ENCODE measurements around the gene VMO1. TPM values are rescaled to one million over a fixed set of nuclear protein-coding genes. Genes with fewer than 3 reads are reported as not detected.
A peak's percentile ranks its signal among the peaks of the same experiment; 100 is the strongest.

VMO1 gene
- total and polyA plus RNA-seq, 2 donors = 2.7 to 30.6 TPM

- Histone ChIP-seq H3K36me3 (ENCODE audit: control insufficient read depth in 2 of 2, insufficient read depth in 2 of 2, low read length in 1 of 2) (no peaks in the 10 kb centered on the region), H3K27me3 (ENCODE audit: control insufficient read depth in 2 of 2, insufficient read depth in 1 of 2, low read length in 1 of 2) (peaks cover 2 to 59% of the 10 kb centered on the region in 2 donors), H3K27ac (ENCODE audit: low read depth in 1 of 2, low read length in 1 of 2) (no peak overlapping the region), H3K4me1 (ENCODE audit: control insufficient read depth in 2 of 2, insufficient read depth in 2 of 2, low read length in 2 of 2) (peaks cover 0 to 8% of the 10 kb centered on the region in 2 donors), H3K9me3 (ENCODE audit: control insufficient read depth in 2 of 2, insufficient read depth in 1 of 2, low read length in 1 of 2) (no peaks in the 10 kb centered on the region), H3K4me3 (ENCODE audit: low read length in 2 of 2) (no peak overlapping the region)
- no peak for DNase-seq (ENCODE audit: low read depth in 6 of 9, low spot score in 9 of 9)
- 86% methylated on average over 5 of the region's 5 CpGs for WGBS
These were observed 34.2 kb downstream of the VMO1 start for GRCh38 chr17:4751932-4752331.

GRCh38 chr17:4750606-4751005, 35.6 kb downstream of the VMO1 start:
- no peak for DNase-seq (ENCODE audit: low read depth in 6 of 9, low spot score in 9 of 9)
- peaks cover 5 to 66% of the 10 kb centered on the region in 2 donors for H3K27me3 ChIP-seq (ENCODE audit: control insufficient read depth in 2 of 2, insufficient read depth in 1 of 2, low read length in 1 of 2)
- WGBS = 58% methylated on average over 3 of the region's 3 CpGs
- H3K4me1 ChIP-seq (ENCODE audit: control insufficient read depth in 2 of 2, insufficient read depth in 2 of 2, low read length in 2 of 2) = peaks cover 0 to 8% of the 10 kb centered on the region in 2 donors
- no peak overlapping the region for H3K27ac ChIP-seq (ENCODE audit: low read depth in 1 of 2, low read length in 1 of 2)
- H3K4me3 ChIP-seq (ENCODE audit: low read length in 2 of 2) = no peak overlapping the region
- no peaks in the 10 kb centered on the region for H3K36me3 ChIP-seq (ENCODE audit: control insufficient read depth in 2 of 2, insufficient read depth in 2 of 2, low read length in 1 of 2)
- H3K9me3 ChIP-seq (ENCODE audit: control insufficient read depth in 2 of 2, insufficient read depth in 1 of 2, low read length in 1 of 2) = no peaks in the 10 kb centered on the region

GRCh38 chr17:4748686-4749085, 37.5 kb downstream of the VMO1 start:
- Histone ChIP-seq H3K36me3 (ENCODE audit: control insufficient read depth in 2 of 2, insufficient read depth in 2 of 2, low read length in 1 of 2) (no peaks in the 10 kb centered on the region), H3K27me3 (ENCODE audit: control insufficient read depth in 2 of 2, insufficient read depth in 1 of 2, low read length in 1 of 2) (peaks cover 22 to 73% of the 10 kb centered on the region in 2 donors), H3K4me1 (ENCODE audit: control insufficient read depth in 2 of 2, insufficient read depth in 2 of 2, low read length in 2 of 2) (peaks cover 0 to 17% of the 10 kb centered on the region in 2 donors), H3K27ac (ENCODE audit: low read depth in 1 of 2, low read length in 1 of 2) (no peak overlapping the region), H3K4me3 (ENCODE audit: low read length in 2 of 2) (no peak overlapping the region), H3K9me3 (ENCODE audit: control insufficient read depth in 2 of 2, insufficient read depth in 1 of 2, low read length in 1 of 2) (peaks cover 0 to 7% of the 10 kb centered on the region in 2 donors)
- 44% methylated on average over 4 of the region's 4 CpGs for WGBS
- no peak for DNase-seq (ENCODE audit: low read depth in 6 of 9, low spot score in 9 of 9)

GRCh38 chr17:4747847-4748246, 38.3 kb downstream of the VMO1 start:
- WGBS = 4% methylated on average over 5 of the region's 5 CpGs
- peak overlapping the region in 1 of 2 donors; percentile 1 for H3K27ac ChIP-seq (ENCODE audit: low read depth in 1 of 2, low read length in 1 of 2)
- H3K4me3 ChIP-seq (ENCODE audit: low read length in 2 of 2) = no peak overlapping the region

GRCh38 chr17:4744999-4745969, 40.9 kb downstream of the VMO1 start:
- H3K27me3 ChIP-seq (ENCODE audit: control insufficient read depth in 2 of 2, insufficient read depth in 1 of 2, low read length in 1 of 2) = peaks cover 29 to 92% of the 10 kb centered on the region in 2 donors
- no peak overlapping the region for H3K27ac ChIP-seq (ENCODE audit: low read depth in 1 of 2, low read length in 1 of 2)
- peaks cover 0 to 10% of the 10 kb centered on the region in 2 donors for H3K9me3 ChIP-seq (ENCODE audit: control insufficient read depth in 2 of 2, insufficient read depth in 1 of 2, low read length in 1 of 2)
- H3K4me1 ChIP-seq (ENCODE audit: control insufficient read depth in 2 of 2, insufficient read depth in 2 of 2, low read length in 2 of 2) = peaks cover 0 to 17% of the 10 kb centered on the region in 2 donors
- no peak for DNase-seq (ENCODE audit: low read depth in 6 of 9, low spot score in 9 of 9)
- WGBS = 27% methylated on average over 51 of the region's 51 CpGs
- no peaks in the 10 kb centered on the region for H3K36me3 ChIP-seq (ENCODE audit: control insufficient read depth in 2 of 2, insufficient read depth in 2 of 2, low read length in 1 of 2)
- no peak overlapping the region for H3K4me3 ChIP-seq (ENCODE audit: low read length in 2 of 2)

More at GRCh38 chr17:4747847-4748246, 38.3 kb downstream of the VMO1 start:
- H3K27me3 ChIP-seq (ENCODE audit: control insufficient read depth in 2 of 2, insufficient read depth in 1 of 2, low read length in 1 of 2) = peaks cover 22 to 79% of the 10 kb centered on the region in 2 donors
- H3K4me1 ChIP-seq (ENCODE audit: control insufficient read depth in 2 of 2, insufficient read depth in 2 of 2, low read length in 2 of 2) = peaks cover 0 to 17% of the 10 kb centered on the region in 2 donors
- no peaks in the 10 kb centered on the region for H3K36me3 ChIP-seq (ENCODE audit: control insufficient read depth in 2 of 2, insufficient read depth in 2 of 2, low read length in 1 of 2)
- peak in 5 of 9 donors; percentile 27 to 70 (median 43) for DNase-seq (ENCODE audit: low read depth in 6 of 9, low spot score in 9 of 9)
- peaks cover 0 to 7% of the 10 kb centered on the region in 2 donors for H3K9me3 ChIP-seq (ENCODE audit: control insufficient read depth in 2 of 2, insufficient read depth in 1 of 2, low read length in 1 of 2)

GRCh38 chr17:4743898-4744297, 42.3 kb downstream of the VMO1 start:
- DNase-seq (ENCODE audit: low read depth in 6 of 9, low spot score in 9 of 9) = no peak
- 97% methylated on average over 9 of the region's 9 CpGs for WGBS
- H3K27ac ChIP-seq (ENCODE audit: low read depth in 1 of 2, low read length in 1 of 2) = no peak overlapping the region
- H3K4me3 ChIP-seq (ENCODE audit: low read length in 2 of 2) = no peak overlapping the region
- H3K4me1 ChIP-seq (ENCODE audit: control insufficient read depth in 2 of 2, insufficient read depth in 2 of 2, low read length in 2 of 2) = peaks cover 9 to 26% of the 10 kb centered on the region in 2 donors
- H3K9me3 ChIP-seq (ENCODE audit: control insufficient read depth in 2 of 2, insufficient read depth in 1 of 2, low read length in 1 of 2) = peaks cover 0 to 10% of the 10 kb centered on the region in 2 donors
- no peaks in the 10 kb centered on the region for H3K36me3 ChIP-seq (ENCODE audit: control insufficient read depth in 2 of 2, insufficient read depth in 2 of 2, low read length in 1 of 2)
- H3K27me3 ChIP-seq (ENCODE audit: control insufficient read depth in 2 of 2, insufficient read depth in 1 of 2, low read length in 1 of 2) = peaks cover 43 to 96% of the 10 kb centered on the region in 2 donors

- 98% methylated on average over 8 of the region's 8 CpGs for WGBS
- Histone ChIP-seq H3K9me3 (ENCODE audit: control insufficient read depth in 2 of 2, insufficient read depth in 1 of 2, low read length in 1 of 2) (peaks cover 0 to 17% of the 10 kb centered on the region in 2 donors), H3K27me3 (ENCODE audit: control insufficient read depth in 2 of 2, insufficient read depth in 1 of 2, low read length in 1 of 2) (peaks cover 49 to 96% of the 10 kb centered on the region in 2 donors), H3K36me3 (ENCODE audit: control insufficient read depth in 2 of 2, insufficient read depth in 2 of 2, low read length in 1 of 2) (no peaks in the 10 kb centered on the region), H3K27ac (ENCODE audit: low read depth in 1 of 2, low read length in 1 of 2) (no peak overlapping the region), H3K4me1 (ENCODE audit: control insufficient read depth in 2 of 2, insufficient read depth in 2 of 2, low read length in 2 of 2) (peaks cover 15 to 28% of the 10 kb centered on the region in 2 donors), H3K4me3 (ENCODE audit: low read length in 2 of 2) (no peak overlapping the region)
- DNase-seq (ENCODE audit: low read depth in 6 of 9, low spot score in 9 of 9) = no peak
These were observed 42.9 kb downstream of the VMO1 start for GRCh38 chr17:4743216-4743615.

- Histone ChIP-seq H3K27me3 (ENCODE audit: control insufficient read depth in 2 of 2, insufficient read depth in 1 of 2, low read length in 1 of 2) (peaks cover 51 to 97% of the 10 kb centered on the region in 2 donors), H3K4me1 (ENCODE audit: control insufficient read depth in 2 of 2, insufficient read depth in 2 of 2, low read length in 2 of 2) (peaks cover 15 to 27% of the 10 kb centered on the region in 2 donors), H3K36me3 (ENCODE audit: control insufficient read depth in 2 of 2, insufficient read depth in 2 of 2, low read length in 1 of 2) (no peaks in the 10 kb centered on the region), H3K27ac (ENCODE audit: low read depth in 1 of 2, low read length in 1 of 2) (no peak overlapping the region), H3K9me3 (ENCODE audit: control insufficient read depth in 2 of 2, insufficient read depth in 1 of 2, low read length in 1 of 2) (peaks cover 0 to 17% of the 10 kb centered on the region in 2 donors), H3K4me3 (ENCODE audit: low read length in 2 of 2) (no peak overlapping the region)
- no peak for DNase-seq (ENCODE audit: low read depth in 6 of 9, low spot score in 9 of 9)
- WGBS = 96% methylated on average over 10 of the region's 10 CpGs
These were observed 43.5 kb downstream of the VMO1 start for GRCh38 chr17:4742629-4743028.

- WGBS = 97% methylated on average over 9 of the region's 9 CpGs
- Histone ChIP-seq H3K4me1 (ENCODE audit: control insufficient read depth in 2 of 2, insufficient read depth in 2 of 2, low read length in 2 of 2) (peaks cover 15 to 27% of the 10 kb centered on the region in 2 donors), H3K36me3 (ENCODE audit: control insufficient read depth in 2 of 2, insufficient read depth in 2 of 2, low read length in 1 of 2) (no peaks in the 10 kb centered on the region), H3K9me3 (ENCODE audit: control insufficient read depth in 2 of 2, insufficient read depth in 1 of 2, low read length in 1 of 2) (peaks cover 0 to 17% of the 10 kb centered on the region in 2 donors), H3K27me3 (ENCODE audit: control insufficient read depth in 2 of 2, insufficient read depth in 1 of 2, low read length in 1 of 2) (peaks cover 51 to 98% of the 10 kb centered on the region in 2 donors), H3K4me3 (ENCODE audit: low read length in 2 of 2) (no peak overlapping the region), H3K27ac (ENCODE audit: low read depth in 1 of 2, low read length in 1 of 2) (no peak overlapping the region)
- no peak for DNase-seq (ENCODE audit: low read depth in 6 of 9, low spot score in 9 of 9)
These were observed 44.0 kb downstream of the VMO1 start for GRCh38 chr17:4742133-4742532.

Data from thymus (tissue), 11 donors.